Ishikawa (cell line): ENCODE data around the gene PPP1R3C.

Experiments
- CEBPB ChIP-seq: IDR thresholded peaks from 2 replicates; pipeline ENCODE4 v1.6.1; 2012
- CREB1 ChIP-seq: IDR thresholded peaks from 2 replicates; pipeline ENCODE4 v1.6.1; 2012; ENCODE audit warnings: low read depth
- EGR1 ChIP-seq: IDR thresholded peaks from 2 replicates; pipeline ENCODE4 v1.6.1; 2012
- EP300 ChIP-seq: IDR thresholded peaks from 2 replicates; pipeline ENCODE4 v1.6.1; 2012; ENCODE audit warnings: borderline replicate concordance
- FOXM1 ChIP-seq: IDR thresholded peaks from 2 replicates; pipeline ENCODE4 v1.6.1; 2012; ENCODE audit warnings: low read depth, borderline replicate concordance
- MAX ChIP-seq: IDR thresholded peaks from 2 replicates; pipeline ENCODE4 v1.6.1; 2012
- NFIC ChIP-seq: IDR thresholded peaks from 2 replicates; pipeline ENCODE4 v1.6.1; 2012
- RAD21 ChIP-seq: IDR thresholded peaks from 2 replicates; pipeline ENCODE4 v1.6.1; 2012; ENCODE audit warnings: low read depth
- REST ChIP-seq: IDR thresholded peaks from 2 replicates; pipeline ENCODE4 v1.6.1; 2012; ENCODE audit warnings: low read depth, mild to moderate bottlenecking
- TAF1 ChIP-seq: IDR thresholded peaks from 2 replicates; pipeline ENCODE4 v1.6.1; 2012; ENCODE audit warnings: low read depth, mild to moderate bottlenecking
- TCF12 ChIP-seq: IDR thresholded peaks from 2 replicates; pipeline ENCODE4 v1.6.1; 2012; ENCODE audit warnings: low read depth
- TEAD4 ChIP-seq: IDR thresholded peaks from 2 replicates; pipeline ENCODE4 v1.6.1; 2012
- YY1 ChIP-seq: IDR thresholded peaks from 2 replicates; pipeline ENCODE4 v1.6.1; 2012; ENCODE audit warnings: low read depth
- ZBTB7A ChIP-seq: IDR thresholded peaks from 2 replicates; pipeline ENCODE4 v1.6.1; 2012; ENCODE audit warnings: low read depth

The PPP1R3C gene

DNA sequence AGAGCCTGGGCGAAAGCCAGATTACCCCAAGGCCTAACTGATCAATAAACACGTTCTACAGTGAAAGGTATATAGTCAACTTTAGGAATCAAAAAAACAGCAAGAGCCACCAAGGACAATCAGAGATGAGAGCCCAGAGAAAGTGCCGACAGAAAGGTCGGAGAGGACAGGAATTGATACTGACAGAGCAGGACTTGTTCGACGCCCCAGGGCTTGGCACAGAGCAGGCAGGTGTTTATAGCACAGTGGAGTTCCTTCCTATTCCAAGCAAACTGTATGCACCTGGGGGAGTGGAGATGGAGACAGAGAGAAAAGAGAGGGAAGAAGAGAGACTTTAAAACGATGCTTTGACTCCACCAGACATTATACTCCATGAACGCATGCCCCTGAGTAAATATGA, 39.5 kb downstream of the PPP1R3C start:
- TF ChIP-seq MAX (no peak), CEBPB (no peak), TCF12 (no peak), YY1 (no peak), RAD21 (no peak), REST (no peak), FOXM1 (no peak), CREB1 (no peak)

DNA sequence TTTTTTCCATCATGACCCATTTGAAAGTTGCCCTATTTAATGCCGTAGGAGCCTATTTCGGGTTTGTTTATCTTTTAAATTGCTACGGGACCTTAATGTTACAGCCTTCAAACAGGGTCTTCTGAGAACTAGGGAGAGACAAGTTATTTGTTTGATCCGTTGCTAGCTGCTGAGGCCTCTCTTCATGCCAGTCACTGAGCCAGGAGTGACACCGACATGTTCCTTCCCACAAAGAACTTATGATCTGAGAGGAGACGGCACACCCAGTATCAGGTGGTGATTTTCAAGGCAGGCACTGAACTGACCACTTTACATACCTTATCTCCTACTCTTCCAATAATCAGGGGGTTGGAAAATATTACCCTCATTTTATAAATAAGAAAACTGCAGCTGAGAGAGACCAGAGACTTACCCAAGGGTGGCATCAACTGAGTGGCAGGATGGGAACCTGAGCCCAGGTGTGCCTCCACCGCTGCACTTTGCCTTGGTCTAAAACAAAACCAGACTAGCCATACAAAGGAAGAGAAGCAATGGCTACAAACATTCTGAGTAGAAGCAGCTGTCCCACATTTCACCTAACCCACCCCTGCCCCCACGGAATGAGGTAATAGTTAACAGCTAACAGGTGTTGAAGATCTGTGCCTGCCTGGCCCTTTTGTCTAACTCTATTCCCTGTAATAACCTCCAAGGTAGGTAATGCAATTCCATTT, 40.5 kb downstream of the PPP1R3C start:
- TF ChIP-seq RAD21: no peak
- TF ChIP-seq YY1: no peak
- TF ChIP-seq EP300: no peak
- TF ChIP-seq ZBTB7A: no peak
- TF ChIP-seq REST: no peak
- TF ChIP-seq NFIC: no peak

DNA sequence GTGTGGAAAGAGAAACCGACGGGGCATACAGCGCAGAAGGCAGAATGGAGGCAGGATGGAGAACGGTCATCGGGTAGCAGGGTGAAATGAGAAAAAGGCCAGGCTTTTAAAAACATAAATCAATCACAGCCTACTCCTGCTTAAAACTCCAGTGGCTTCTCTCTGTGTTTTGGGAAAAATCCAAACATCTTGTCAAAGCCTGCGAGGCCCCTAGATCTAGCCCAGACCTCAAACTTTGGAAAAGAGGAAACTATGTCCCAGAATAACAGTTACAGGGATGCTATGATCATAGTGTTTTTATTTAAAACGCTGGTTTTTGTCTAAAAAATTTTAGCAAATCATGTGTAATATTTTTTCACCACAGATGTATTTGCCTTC, 41.1 kb downstream of the PPP1R3C start:
- TF ChIP-seq RAD21 (no peak), CEBPB (no peak), REST (no peak), TAF1 (no peak)

DNA sequence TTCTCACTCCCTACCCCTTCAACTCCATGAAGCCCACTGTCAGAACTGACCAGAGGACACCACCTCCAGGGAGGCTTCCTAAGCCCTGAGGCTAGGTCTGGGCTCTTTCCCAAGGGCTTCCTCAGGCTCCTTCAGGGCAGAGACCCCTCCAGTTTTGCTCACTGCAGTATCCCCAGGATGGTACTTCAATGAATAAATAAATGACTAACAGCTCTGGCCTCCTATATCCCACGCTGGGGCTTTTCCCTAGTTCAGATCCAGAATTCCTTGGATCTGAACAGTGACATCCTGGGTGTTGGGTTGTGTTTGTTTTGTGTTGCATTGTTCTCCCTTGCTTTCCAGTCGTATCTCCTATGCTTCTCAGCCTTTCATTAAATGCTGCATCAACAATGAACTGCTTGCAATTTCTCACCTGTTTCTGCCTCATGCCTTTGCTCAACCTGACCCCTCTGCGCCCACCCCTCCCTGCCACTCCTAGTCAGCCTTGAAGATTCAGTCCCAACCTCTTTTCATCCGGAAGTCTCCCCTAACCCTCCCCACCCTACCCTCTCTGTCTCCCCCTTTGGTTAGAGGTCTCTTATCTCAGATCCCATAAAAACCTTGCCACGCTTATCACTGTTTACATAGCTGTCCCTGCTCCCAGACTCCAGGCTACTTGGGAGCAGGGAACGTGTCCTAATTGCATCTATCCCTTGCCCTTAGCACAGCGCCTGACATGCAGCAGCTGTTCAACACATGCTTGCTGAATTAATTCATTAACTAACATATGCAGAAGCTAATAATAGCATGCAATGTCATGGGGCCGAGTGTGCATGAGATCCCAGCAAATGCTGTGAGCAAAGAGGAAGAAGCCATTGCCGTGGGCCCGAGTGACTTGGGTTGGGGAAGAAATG, 41.7 kb downstream of the PPP1R3C start:
- TF ChIP-seq FOXM1 (no peak), EP300 (no peak), MAX (no peak), EGR1 (no peak), NFIC (no peak), TAF1 (no peak), REST (no peak), ZBTB7A (no peak), TEAD4 (no peak), TCF12 (no peak)
